NCI-H146 treated with DMSO at 0.1 percent for 48 hours (cell line): Measurements from ENCODE around the gene SENP1.

Experiments used
- DNase-seq: peaks from one replicate; lab custom pipeline; 2025; ENCODE audit not compliant: unreplicated experiment; lab: John Stamatoyannopoulos, UW

The SENP1 gene

GRCh38 chr12:48068457-48068856 lies 37.4 kb downstream of the SENP1 start:
- DNase-seq: no peak

DNA sequence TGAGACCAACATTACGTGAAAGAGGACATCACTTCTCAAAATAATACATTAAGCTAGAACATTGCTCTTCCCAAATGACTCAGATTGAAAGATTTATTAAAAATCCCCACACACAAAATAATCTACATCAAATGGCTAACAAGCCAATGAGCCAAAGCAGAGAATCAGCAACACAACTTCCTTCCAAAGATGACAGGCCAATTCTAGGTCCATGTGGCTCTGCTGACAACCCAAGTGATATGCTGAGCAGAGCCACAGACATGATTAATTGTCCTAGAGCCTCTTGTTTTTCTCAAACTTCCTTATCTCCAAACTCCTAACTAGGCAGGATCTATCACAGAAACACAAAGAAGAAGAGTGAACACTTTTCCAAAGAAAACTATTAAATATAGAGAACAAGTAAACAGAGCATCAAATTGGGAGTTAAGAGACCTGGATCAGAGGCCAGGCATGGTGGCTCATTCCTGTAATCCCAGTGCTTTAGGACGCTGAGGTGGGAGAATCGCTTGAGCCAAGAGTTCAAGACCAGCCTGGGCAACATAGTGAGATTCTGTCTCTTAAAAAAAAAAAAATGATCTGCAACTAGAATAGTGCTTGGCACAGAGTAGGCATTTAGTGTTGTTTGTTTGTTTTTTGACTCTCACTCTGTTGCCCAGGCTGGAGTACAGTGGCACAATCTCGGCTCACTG lies 38.5 kb downstream of the SENP1 start:
- no peak for DNase-seq

DNA sequence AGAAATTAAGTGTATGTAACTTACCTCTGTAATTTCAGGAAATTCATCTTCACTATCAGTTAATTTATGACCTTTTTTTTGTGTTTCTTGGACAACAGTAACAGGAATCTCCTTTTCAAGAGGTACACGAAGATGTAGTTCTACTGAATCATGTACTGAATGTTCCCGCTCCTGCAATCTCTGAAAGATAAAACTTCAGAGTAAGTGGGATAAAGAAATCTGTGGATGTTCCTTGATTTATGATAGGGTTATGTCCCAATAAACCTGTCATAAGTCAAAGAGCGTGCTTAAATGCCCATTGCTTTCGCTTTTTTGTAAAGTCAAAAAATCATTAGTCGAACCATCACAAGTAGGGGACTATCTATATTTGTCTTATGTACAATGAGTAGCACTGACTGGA lies 40.8 kb downstream of the SENP1 start:
- no peak for DNase-seq

DNA sequence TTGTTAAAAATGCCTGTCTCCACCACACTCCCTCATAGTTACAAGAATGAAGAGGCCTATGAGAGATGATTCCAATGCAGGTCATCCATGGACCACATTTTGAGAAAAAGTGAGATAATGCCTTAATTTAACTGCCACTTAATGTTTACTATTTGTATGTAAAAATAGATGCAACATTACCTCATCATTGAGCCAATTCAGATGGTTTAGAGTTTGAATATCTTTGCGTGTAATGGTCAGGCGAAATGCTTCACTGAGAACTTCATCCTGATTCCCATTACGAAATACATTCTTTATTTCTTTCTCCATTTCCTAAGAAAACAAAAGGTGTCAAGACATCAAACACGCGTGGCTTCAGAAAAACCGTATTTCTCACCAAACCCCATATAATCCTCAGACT lies 42.3 kb downstream of the SENP1 start:
- no peak for DNase-seq

- DNase-seq: peak; percentile 29
Measured at GRCh38 chr12:48061938-48062719, 43.8 kb downstream of the SENP1 start.

- DNase-seq: no peak
Measured at GRCh38 chr12:48060474-48060873, 45.4 kb downstream of the SENP1 start.

DNA sequence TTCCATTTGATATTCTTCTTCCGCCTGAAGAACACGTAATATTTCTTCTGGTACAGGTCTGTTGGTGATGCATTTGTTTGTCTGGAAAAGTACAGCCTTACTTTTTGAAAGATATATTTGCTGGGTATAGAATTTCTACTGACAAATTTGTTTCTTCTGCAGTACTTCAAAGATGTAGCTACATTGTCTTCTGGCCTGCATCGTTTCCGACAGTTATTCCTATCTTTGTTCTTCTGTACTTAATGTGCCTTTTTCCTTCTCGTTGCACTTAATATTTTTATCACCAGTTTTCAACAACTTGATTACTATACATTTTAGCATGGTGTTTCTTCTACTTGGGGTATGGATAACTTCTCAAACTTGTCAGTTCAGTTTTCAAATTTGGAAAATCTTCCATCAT lies 47.1 kb downstream of the SENP1 start:
- DNase-seq: no peak

GRCh38 chr12:48054955-48055821 lies 50.7 kb downstream of the SENP1 start:
- no peak for DNase-seq

- no peak for DNase-seq
Measured at GRCh38 chr12:48053883-48054282, 52.0 kb downstream of the SENP1 start.

DNA sequence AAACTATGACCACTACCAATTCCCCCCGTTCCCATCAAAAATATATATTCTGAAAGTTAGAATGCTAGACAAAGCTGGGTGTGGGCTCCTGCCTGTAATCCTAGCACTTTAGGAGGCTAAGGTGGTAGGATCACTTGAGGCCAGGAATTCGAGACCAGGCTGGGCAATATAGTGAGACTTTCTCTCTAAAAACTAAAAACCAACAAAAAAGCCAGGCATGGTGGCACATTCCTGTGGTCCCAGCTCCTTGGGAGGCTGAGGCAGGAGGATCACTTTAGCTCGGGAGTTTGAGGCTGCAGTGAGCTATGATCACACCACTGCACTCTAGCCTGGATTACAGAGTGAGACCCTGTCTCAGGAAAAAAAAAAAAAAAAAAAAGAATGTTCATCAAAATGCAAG lies 52.8 kb downstream of the SENP1 start:
- no peak for DNase-seq

GRCh38 chr12:48051681-48052080 lies 54.2 kb downstream of the SENP1 start:
- no peak for DNase-seq

DNA sequence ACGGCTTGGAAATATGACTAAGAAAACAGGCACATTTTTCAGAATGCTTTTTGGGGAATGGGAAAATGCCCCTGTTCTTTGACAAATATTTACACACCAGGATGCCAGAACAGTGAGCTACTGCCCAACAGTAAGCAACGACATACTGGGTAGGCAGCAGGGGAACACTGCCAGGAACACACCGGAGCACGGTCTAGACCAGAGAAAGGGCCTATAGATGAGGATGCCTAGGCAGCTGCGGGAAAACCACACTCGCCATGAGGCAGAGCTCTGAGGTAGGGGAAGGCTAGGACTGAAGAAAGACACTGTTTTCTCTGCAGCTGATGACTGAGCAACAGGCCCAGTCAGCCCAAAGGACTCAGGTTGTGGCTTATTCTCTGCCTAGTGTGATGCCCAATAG lies 55.7 kb downstream of the SENP1 start:
- no peak for DNase-seq

DNA sequence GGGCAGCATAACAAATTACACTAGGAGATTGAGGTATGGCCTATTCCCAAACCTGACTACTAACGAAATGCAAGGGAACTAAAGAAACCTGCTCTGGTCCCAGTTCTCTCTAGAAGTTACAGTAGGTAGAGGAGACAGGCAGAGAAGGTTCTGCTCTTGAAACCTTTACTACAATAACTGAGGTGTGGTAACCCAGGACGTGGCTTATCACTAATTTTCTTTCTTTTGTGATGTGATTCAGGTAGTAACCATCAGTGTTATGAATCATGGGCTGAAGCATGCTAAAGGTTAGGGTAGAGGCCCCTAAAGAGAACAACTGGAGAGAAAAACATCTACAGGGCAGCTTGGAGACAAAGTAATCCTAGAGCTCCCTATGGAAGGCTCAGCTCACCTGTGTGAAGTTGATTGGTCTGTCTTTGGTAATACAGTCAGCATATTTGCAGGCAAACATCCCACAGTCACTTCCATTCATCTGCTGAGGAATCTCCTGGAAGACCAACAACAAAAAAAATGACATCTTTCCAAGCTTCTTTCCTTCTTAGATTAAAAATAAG lies 59.8 kb downstream of the SENP1 start:
- DNase-seq: no peak

DNA sequence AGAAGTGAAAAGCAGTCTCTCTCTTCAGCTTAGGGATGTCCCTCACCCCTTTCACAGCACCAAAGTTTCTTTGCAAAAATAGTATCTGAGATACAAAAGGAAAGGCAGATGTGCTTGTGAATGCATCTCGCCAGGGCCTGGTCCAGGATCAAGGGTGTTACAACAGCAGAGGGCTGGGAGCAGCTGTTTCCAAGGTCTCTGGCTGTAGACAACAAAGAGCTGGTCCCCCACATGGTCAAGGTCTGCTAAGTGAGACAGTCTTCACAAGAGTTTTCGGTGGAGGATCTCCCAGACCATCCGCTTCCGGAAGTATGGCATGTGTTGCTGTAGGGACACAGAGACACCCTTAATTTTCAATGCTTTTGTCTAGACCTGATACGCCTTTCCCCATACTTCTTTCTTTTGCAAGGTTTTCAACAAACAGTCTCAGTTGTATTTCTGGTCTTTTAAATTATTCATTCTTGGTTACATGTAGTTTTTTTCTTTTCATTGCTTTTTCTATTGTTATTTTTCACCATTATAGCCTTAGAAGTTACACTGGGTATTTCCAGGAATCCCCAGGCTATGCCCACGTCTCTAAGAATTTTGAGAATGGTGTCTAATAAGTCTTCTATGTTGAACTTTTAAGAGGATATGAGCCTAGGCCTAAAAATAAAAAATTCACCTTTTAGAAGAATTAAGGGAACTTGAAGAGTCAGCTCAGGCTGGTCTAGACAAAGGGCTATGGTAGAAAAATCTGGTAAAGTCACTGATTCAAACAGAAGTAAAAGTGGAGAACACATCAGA lies 60.6 kb downstream of the SENP1 start:
- DNase-seq: no peak

- no peak for DNase-seq
Measured at GRCh38 chr12:48044396-48044795, 61.5 kb downstream of the SENP1 start.

GRCh38 chr12:48043771-48044170 lies 62.1 kb downstream of the SENP1 start:
- DNase-seq: no peak

- DNase-seq: no peak
Measured at GRCh38 chr12:48041591-48042423, 64.1 kb downstream of the SENP1 start.

DNA sequence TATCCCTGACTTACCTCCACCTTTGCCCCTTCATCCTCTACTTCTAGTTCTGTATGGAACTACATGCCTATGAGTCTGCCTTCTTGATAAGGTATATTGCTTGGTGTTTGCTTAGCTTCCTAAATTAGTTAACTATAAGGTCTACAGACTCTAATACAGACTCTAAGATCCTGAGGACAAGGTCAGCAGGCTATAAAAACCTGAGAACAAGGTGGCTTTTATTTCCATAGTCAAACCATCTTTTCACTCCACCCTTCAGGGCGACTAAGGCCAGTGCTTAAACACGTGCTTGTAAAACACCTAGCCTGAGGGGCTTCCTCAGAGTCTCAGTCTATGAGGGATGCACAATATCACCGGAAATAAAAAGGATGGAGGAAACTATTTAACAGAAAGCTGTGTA lies 65.5 kb downstream of the SENP1 start:
- no peak for DNase-seq

- no peak for DNase-seq
Measured at GRCh38 chr12:48039151-48039550, 66.7 kb downstream of the SENP1 start.

DNA sequence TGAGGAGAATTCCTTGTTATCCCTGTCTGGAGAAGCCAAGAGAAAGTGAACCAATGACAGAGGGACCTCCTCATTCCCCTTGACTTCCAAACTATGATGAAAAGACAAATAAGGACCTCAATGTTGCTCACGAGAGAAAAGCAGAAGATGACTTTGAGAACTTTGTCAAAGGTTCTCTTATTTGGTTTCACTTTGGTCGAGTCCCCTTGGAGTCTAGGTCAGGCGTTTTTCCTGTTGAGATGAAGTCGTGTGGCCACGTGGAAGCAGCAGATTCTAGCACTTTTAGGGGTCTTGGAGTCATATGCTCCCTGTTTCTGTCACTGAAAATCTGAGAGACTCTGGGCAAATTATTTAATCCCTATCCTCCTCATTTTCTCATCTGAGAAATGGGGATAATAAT lies 67.8 kb downstream of the SENP1 start:
- no peak for DNase-seq
